BLaER1 (cell line): ENCODE results near the gene S100A11.

ENCODE experiments used
- H3K27ac ChIP-seq: shearing (Covaris generic); formaldehyde crosslinking; 2 replicates; pipeline ENCODE4 v1.8.1; 2022
- H3K27me3 ChIP-seq: shearing (Covaris generic); formaldehyde crosslinking; 2 replicates; pipeline ENCODE4 v1.8.1; 2022
- H3K36me3 ChIP-seq: shearing (Covaris generic); formaldehyde crosslinking; 2 replicates; pipeline ENCODE4 v1.8.1; 2022
- H3K4me1 ChIP-seq: shearing (Covaris generic); formaldehyde crosslinking; 2 replicates; pipeline ENCODE4 v1.8.1; 2022
- H3K4me2 ChIP-seq: shearing (Covaris generic); formaldehyde crosslinking; 2 replicates; pipeline ENCODE4 v1.8.1; 2022
- H3K4me3 ChIP-seq: shearing (Covaris generic); formaldehyde crosslinking; 2 replicates; pipeline ENCODE4 v1.8.1; 2022
- H3K9ac ChIP-seq: shearing (Covaris generic); formaldehyde crosslinking; 2 replicates; pipeline ENCODE4 v1.8.1; 2022
- H3K9me3 ChIP-seq: shearing (Covaris generic); formaldehyde crosslinking; 2 replicates; pipeline ENCODE4 v1.8.1; 2022
- H4K20me1 ChIP-seq: shearing (Covaris generic); formaldehyde crosslinking; 2 replicates; pipeline ENCODE4 v1.8.1; 2022
- Cebpa-rat ChIP-seq: shearing (Covaris generic); IDR thresholded peaks from 2 replicates; pipeline ENCODE4 v1.8.1; 2022

The S100A11 gene

DNA sequence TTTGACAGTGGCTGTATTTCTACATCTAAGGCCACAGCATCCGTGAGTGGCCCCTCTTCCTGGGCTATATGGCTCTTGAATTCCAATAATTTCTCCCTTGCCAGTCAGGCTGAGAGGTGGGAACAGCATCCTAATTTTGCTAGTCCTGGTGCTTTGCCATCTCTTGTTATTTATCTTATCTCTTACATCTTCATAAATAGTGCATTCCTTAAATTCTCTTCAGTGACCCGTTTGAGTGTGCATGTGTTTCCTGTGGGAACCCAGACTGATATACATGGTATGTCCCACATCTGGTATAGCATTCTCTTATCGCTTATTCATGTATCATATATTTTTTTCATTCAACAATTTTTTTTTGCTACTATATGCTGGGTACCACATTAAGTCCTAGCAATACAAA is 9.9 kb downstream of the S100A11 start:
- no peak for TF ChIP-seq Cebpa-rat
- peaks cover 3% of the 10 kb centered on the region; the same call in 1 of the 2 replicates for H3K36me3 ChIP-seq
- H3K4me1 ChIP-seq: 0 out of 2 replicates have a peak, but pooled peaks cover 3% of the 10 kb centered on the region
- H4K20me1 ChIP-seq: no peaks in the 10 kb centered on the region
- no peak overlapping the region for H3K4me3 ChIP-seq
- H3K9ac ChIP-seq: no peak overlapping the region
- no peaks in the 10 kb centered on the region for H3K9me3 ChIP-seq
- no peaks in the 10 kb centered on the region for H3K27me3 ChIP-seq
- H3K27ac ChIP-seq: no peak overlapping the region
- H3K4me2 ChIP-seq: peak overlapping the region; percentile 14; the same call in 1 of the 2 replicates

GRCh38 chr1:152024223-152024622 is 12.6 kb downstream of the S100A11 start:
- H3K4me2 ChIP-seq: no peak overlapping the region
- no peak overlapping the region for H3K27ac ChIP-seq

DNA sequence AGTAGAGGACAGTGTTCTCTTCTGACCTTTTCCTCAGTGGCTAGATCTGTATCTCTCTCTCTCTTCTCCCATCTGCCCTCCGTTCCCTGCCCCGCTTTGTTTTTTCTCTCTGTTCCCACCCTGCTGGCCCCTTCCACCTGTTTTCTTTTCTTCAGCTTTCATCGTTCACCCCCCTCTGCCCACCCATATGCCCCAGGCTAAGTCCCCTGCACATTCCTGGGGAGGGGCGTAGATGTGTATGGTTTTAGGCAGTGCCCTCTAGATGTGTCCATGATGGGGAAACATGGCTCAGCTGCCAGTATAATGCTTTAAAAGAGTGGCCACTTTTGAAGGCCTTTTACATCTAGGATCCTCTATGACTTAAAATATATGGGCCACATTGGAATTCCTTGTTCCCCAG is 13.6 kb downstream of the S100A11 start:
- H3K4me2 ChIP-seq: no peak overlapping the region
- H3K27me3 ChIP-seq: no peaks in the 10 kb centered on the region
- no peak overlapping the region for H3K9ac ChIP-seq
- H3K4me1 ChIP-seq: 0 out of 2 replicates have a peak, but pooled peaks cover 3% of the 10 kb centered on the region
- no peak for TF ChIP-seq Cebpa-rat
- H3K27ac ChIP-seq: no peak overlapping the region
- no peak overlapping the region for H3K4me3 ChIP-seq
- no peaks in the 10 kb centered on the region for H4K20me1 ChIP-seq
- no peaks in the 10 kb centered on the region for H3K9me3 ChIP-seq
- no peaks in the 10 kb centered on the region for H3K36me3 ChIP-seq

More at GRCh38 chr1:152024223-152024622, 12.6 kb downstream of the S100A11 start:
- no peak for TF ChIP-seq Cebpa-rat
- no peak overlapping the region for H3K4me3 ChIP-seq
- H3K36me3 ChIP-seq: no peaks in the 10 kb centered on the region
- H3K27me3 ChIP-seq: no peaks in the 10 kb centered on the region
- no peaks in the 10 kb centered on the region for H3K9me3 ChIP-seq
- 0 out of 2 replicates have a peak, but pooled peaks cover 3% of the 10 kb centered on the region for H3K4me1 ChIP-seq
- no peak overlapping the region for H3K9ac ChIP-seq
- no peaks in the 10 kb centered on the region for H4K20me1 ChIP-seq

DNA sequence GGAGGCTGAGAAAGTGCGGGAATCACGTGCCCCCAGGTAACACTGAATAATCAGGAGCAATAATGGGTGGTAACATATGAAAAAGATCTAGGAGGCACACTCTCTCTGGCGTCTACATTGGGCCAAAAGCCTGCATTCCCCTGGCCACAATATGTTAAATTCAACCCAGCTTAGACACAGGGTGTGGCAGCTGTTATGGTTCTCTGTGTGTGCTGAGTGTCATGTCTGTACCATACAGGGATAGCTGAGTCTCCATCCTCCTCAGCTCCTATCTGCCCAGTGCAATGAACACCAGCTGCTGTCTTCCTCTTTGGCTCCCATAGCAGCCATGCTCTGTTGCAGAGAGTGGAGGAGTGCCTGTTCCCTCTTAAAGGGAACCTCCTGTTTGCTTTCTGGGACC is 14.3 kb downstream of the S100A11 start:
- no peak overlapping the region for H3K9ac ChIP-seq
- H3K27ac ChIP-seq: no peak overlapping the region
- no peaks in the 10 kb centered on the region for H3K27me3 ChIP-seq
- H3K4me1 ChIP-seq: 0 out of 2 replicates have a peak, but pooled peaks cover 3% of the 10 kb centered on the region
- no peak overlapping the region for H3K4me3 ChIP-seq
- H4K20me1 ChIP-seq: no peaks in the 10 kb centered on the region
- no peaks in the 10 kb centered on the region for H3K36me3 ChIP-seq
- no peaks in the 10 kb centered on the region for H3K9me3 ChIP-seq
- TF ChIP-seq Cebpa-rat: no peak
- H3K4me2 ChIP-seq: no peak overlapping the region

DNA sequence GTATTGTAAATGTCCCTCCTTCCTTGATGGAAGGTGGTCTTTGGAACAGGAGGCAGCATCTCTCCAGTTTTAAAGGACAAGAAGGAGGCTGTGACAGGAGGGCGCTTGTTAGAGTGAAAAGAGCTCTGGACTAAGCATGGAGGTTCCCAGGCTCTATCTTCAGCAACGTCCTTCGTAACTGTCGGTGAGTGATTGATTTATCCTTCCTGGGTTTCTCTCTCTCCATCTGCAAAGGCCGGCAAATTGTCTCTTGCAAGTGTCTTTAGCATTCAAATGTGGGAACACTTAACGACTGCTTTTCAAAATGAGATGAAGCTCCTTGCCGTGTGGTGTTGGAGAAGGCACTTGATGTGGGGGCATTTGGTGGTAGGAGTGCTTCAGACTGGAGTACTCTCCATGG is 15.2 kb downstream of the S100A11 start:
- Histone ChIP-seq H3K36me3 (no peaks in the 10 kb centered on the region), H3K27ac (no peak overlapping the region), H3K9me3 (no peaks in the 10 kb centered on the region), H3K4me3 (no peak overlapping the region), H4K20me1 (no peaks in the 10 kb centered on the region), H3K4me1 (no peaks in the 10 kb centered on the region), H3K4me2 (no peak overlapping the region), H3K9ac (no peak overlapping the region), H3K27me3 (no peaks in the 10 kb centered on the region)
- TF ChIP-seq Cebpa-rat: no peak

GRCh38 chr1:152020849-152021248 is 16.0 kb downstream of the S100A11 start:
- Histone ChIP-seq H3K4me1 (no peaks in the 10 kb centered on the region), H3K4me3 (no peak overlapping the region), H3K36me3 (no peaks in the 10 kb centered on the region), H4K20me1 (no peaks in the 10 kb centered on the region), H3K4me2 (no peak overlapping the region), H3K9ac (no peak overlapping the region), H3K9me3 (no peaks in the 10 kb centered on the region), H3K27me3 (no peaks in the 10 kb centered on the region), H3K27ac (no peak overlapping the region)
- TF ChIP-seq Cebpa-rat: no peak

- no peak overlapping the region for H3K4me3 ChIP-seq
- no peaks in the 10 kb centered on the region for H3K9me3 ChIP-seq
- no peak overlapping the region for H3K4me2 ChIP-seq
- no peak overlapping the region for H3K27ac ChIP-seq
- no peaks in the 10 kb centered on the region for H3K27me3 ChIP-seq
- no peak overlapping the region for H3K9ac ChIP-seq
- TF ChIP-seq Cebpa-rat: no peak
- no peaks in the 10 kb centered on the region for H4K20me1 ChIP-seq
- H3K36me3 ChIP-seq: no peaks in the 10 kb centered on the region
- H3K4me1 ChIP-seq: no peaks in the 10 kb centered on the region
Observed at GRCh38 chr1:152018537-152018936, 18.3 kb downstream of the S100A11 start.

DNA sequence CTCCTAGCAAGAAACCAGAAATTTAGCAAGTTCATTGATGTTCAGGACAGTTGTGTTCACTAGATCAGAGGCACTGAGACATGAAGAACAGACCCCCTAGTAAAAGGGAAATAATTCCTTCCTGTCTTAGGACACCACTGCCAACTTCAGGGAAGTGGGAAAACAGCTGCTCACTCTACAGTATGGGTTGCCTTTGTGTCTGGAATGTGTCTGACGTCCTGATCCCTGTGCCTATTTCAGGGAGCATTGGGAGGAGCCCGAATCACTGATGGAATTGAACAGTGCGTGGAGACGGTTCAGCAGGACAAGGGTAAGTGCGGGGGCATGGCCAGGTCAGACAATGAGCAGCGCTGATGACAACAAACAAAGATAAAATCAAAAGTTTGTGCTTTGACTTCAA is 21.0 kb downstream of the S100A11 start:
- no peaks in the 10 kb centered on the region for H3K4me1 ChIP-seq
- H3K27ac ChIP-seq: no peak overlapping the region

DNA sequence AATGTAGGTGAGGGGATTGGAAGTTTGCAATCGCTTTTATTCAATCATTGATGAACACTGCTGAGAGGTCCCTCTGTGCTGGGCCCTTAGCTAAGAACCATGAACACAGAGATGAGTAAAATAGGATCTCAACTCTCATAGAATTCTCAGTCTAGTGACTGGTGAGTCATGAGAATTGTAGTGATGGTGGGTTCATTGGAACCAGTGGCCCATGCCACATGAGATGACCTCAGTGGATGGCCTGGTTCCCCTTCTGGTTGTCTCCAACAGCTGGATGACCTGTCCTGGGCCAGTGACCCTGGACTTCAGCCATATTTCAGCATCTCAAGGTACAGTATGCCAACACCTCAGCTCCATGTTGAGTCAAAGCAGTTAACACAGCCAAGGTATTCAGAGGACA is 21.9 kb downstream of the S100A11 start:
- Histone ChIP-seq H3K4me2 (no peak overlapping the region), H3K27ac (no peak overlapping the region), H3K4me3 (no peak overlapping the region), H3K27me3 (no peaks in the 10 kb centered on the region), H3K36me3 (no peaks in the 10 kb centered on the region), H4K20me1 (no peaks in the 10 kb centered on the region), H3K9ac (no peak overlapping the region), H3K9me3 (no peaks in the 10 kb centered on the region), H3K4me1 (no peaks in the 10 kb centered on the region)
- TF ChIP-seq Cebpa-rat: no peak

More for the DNA sequence above, 21.0 kb downstream of the S100A11 start:
- H3K4me2 ChIP-seq: no peak overlapping the region
- H3K9me3 ChIP-seq: no peaks in the 10 kb centered on the region
- no peak for TF ChIP-seq Cebpa-rat
- H4K20me1 ChIP-seq: no peaks in the 10 kb centered on the region
- no peaks in the 10 kb centered on the region for H3K36me3 ChIP-seq
- H3K4me3 ChIP-seq: no peak overlapping the region
- H3K27me3 ChIP-seq: no peaks in the 10 kb centered on the region
- no peak overlapping the region for H3K9ac ChIP-seq

DNA sequence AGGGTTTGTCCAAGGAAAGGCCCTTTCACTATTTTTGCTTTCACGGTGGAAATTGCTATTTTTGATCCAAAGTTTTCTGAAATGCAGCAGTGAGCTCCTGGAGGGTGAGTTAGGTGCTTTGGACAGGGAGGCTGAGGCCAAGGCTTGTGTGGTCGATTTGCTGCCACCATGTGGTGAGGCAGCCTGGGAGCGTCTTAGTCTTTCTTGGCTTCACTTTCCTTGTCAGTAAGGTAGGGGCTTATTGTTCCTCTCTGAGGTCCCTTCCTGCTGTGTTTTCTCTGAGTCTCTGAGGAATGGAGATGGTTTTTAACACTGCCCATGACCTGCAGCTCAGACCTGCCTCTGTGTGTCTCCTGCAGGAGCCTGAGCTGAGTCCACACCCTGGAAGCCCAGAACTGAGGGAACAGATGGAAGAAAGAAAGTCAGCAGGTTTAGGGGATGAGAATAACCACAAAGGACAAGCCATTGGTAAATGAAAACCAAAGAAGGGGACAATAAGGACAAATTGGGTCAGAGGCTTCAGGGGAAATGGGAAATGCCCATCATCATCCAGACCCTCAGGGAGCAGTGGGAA is 23.1 kb downstream of the S100A11 start:
- H4K20me1 ChIP-seq: no peaks in the 10 kb centered on the region
- H3K9ac ChIP-seq: no peak overlapping the region
- H3K27me3 ChIP-seq: no peaks in the 10 kb centered on the region
- no peak for TF ChIP-seq Cebpa-rat
- H3K9me3 ChIP-seq: no peaks in the 10 kb centered on the region
- H3K27ac ChIP-seq: no peak overlapping the region
- H3K4me2 ChIP-seq: no peak overlapping the region
- no peaks in the 10 kb centered on the region for H3K36me3 ChIP-seq
- H3K4me3 ChIP-seq: no peak overlapping the region
- H3K4me1 ChIP-seq: no peaks in the 10 kb centered on the region

GRCh38 chr1:152009691-152010090 is 27.1 kb downstream of the S100A11 start:
- Histone ChIP-seq H4K20me1 (no peaks in the 10 kb centered on the region), H3K27me3 (no peaks in the 10 kb centered on the region), H3K27ac (no peak overlapping the region), H3K9ac (no peak overlapping the region), H3K36me3 (no peaks in the 10 kb centered on the region), H3K4me2 (no peak overlapping the region), H3K4me3 (no peak overlapping the region), H3K4me1 (0 out of 2 replicates have a peak, but pooled peaks cover 4% of the 10 kb centered on the region), H3K9me3 (no peaks in the 10 kb centered on the region)
- no peak for TF ChIP-seq Cebpa-rat
